AG04450 (cell line): ENCODE results near the gene UEVLD. TPM values are rescaled to one million over a fixed set of nuclear protein-coding genes. Genes with fewer than 3 reads are reported as not detected.

Source experiments
- CTCF ChIA-PET: fragments of 300-600, 350-600 bp; formaldehyde crosslinking; extraction: SDS; loops from one replicate; lab custom pipeline; 2022; ENCODE audit warnings: antibody characterized with exemption, inconsistent platforms; lab: Charles Lee
- POLR2A ChIA-PET: fragments of 350-600 bp; formaldehyde crosslinking; extraction: SDS; loops from one replicate; lab custom pipeline; 2021; ENCODE audit warnings: antibody characterized with exemption, inconsistent platforms; lab: Yijun Ruan, JAX
- DNase-seq: peaks from one replicate; pipeline ENCODE4 v3.0.0-alpha.2; 2011; ENCODE audit warnings: low read depth, low spot score
- H3K27ac ChIP-seq: one replicate; pipeline ENCODE4 v1.5.1; 2012; ENCODE audit warnings: low read depth, low read length, control low read depth
- H3K27me3 ChIP-seq: one replicate; pipeline ENCODE4 v1.6.0; 2012; ENCODE audit warnings: low read length; ENCODE audit not compliant: control insufficient read depth, insufficient read depth
- H3K4me3 ChIP-seq: 2 replicates; pipeline ENCODE4 v1.5.1; 2011; ENCODE audit warnings: mild to moderate bottlenecking, low read depth, low read length, control low read depth
- H3K9me3 ChIP-seq: 2 replicates; pipeline ENCODE4 v1.5.1; 2012; ENCODE audit warnings: low read length; ENCODE audit not compliant: control insufficient read depth, insufficient read depth
- CTCF ChIP-seq: IDR thresholded peaks from 2 replicates; pipeline ENCODE4 v1.5.1; 2011; ENCODE audit warnings: low read depth, low read length, control low read depth, inconsistent platforms
- polyA plus RNA-seq: library from polyadenylated mRNA; depleted of rRNA; stranded (reverse); fragments of >200 nt; gene quantifications from 2 replicates; pipeline ENCODE4 v1.2.3, GENCODE V29; 2011

UEVLD gene
- polyA plus RNA-seq, 1 experiment: 27.6 TPM

- no peak for DNase-seq
- no peak for TF ChIP-seq CTCF
- Histone ChIP-seq H3K27ac (no peak overlapping the region), H3K27me3 (no peaks in the 10 kb centered on the region), H3K4me3 (no peak overlapping the region), H3K9me3 (no peaks in the 10 kb centered on the region)
- CTCF ChIA-PET: interaction anchor here (0.6 to 1.3 kb wide), 4 partner anchors 9 to 128 kb away, joined by 3 to 4 read pairs (median 4); no protein-coding TSS in a partner anchor
- POLR2A ChIA-PET: no interaction called here
Measured at GRCh38 chr11:18624161-18624560, 35.6 kb upstream of the UEVLD start.

GRCh38 chr11:18623707-18624106, 35.2 kb upstream of the UEVLD start:
- Histone ChIP-seq H3K27ac (no peak overlapping the region), H3K9me3 (no peaks in the 10 kb centered on the region), H3K27me3 (no peaks in the 10 kb centered on the region), H3K4me3 (no peak overlapping the region)
- DNase-seq: no peak
- ChIA-PET CTCF (interaction anchor here (0.7 kb wide), 1 partner anchor 129 kb away, joined by 3 read pairs; no protein-coding TSS in a partner anchor), POLR2A (no interaction called here)
- TF ChIP-seq CTCF: no peak

- CTCF ChIA-PET: interaction anchor here (1.3 to 1.6 kb wide), 2 partner anchors 113 to 114 kb away, joined by 3 to 4 read pairs; no protein-coding TSS in a partner anchor
- DNase-seq: no peak
- no peak for TF ChIP-seq CTCF
- no peak overlapping the region for H3K27ac ChIP-seq
- H3K27me3 ChIP-seq: no peaks in the 10 kb centered on the region
- H3K4me3 ChIP-seq: peak overlapping the region; percentile 20
- no peaks in the 10 kb centered on the region; the same call in 1 of the 2 replicates for H3K9me3 ChIP-seq
- POLR2A ChIA-PET: interaction anchor here (0.9 to 1.9 kb wide), 2 partner anchors 16 to 224 kb away, joined by 3 to 11 read pairs; partner anchors contain the start of genes LDHA and SPTY2D1
Measured at GRCh38 chr11:18618342-18619025, 29.9 kb upstream of the UEVLD start.

GRCh38 chr11:18617688-18618341, 29.3 kb upstream of the UEVLD start:
- Histone ChIP-seq H3K9me3 (no peaks in the 10 kb centered on the region; the same call in 1 of the 2 replicates), H3K27me3 (no peaks in the 10 kb centered on the region), H3K4me3 (peak overlapping the region; percentile 8), H3K27ac (peak overlapping the region; percentile 40)
- CTCF ChIA-PET: interaction anchor here (1.3 to 1.6 kb wide), 2 partner anchors 114 to 115 kb away, joined by 3 to 4 read pairs; no protein-coding TSS in a partner anchor
- POLR2A ChIA-PET: interaction anchor here (0.9 to 1.9 kb wide), 2 partner anchors 17 to 223 kb away, joined by 3 to 11 read pairs; partner anchors contain the start of genes LDHA and SPTY2D1
- no peak for DNase-seq
- TF ChIP-seq CTCF: no peak
